Measurements from ENCODE around the gene CADM4. TPM values are rescaled to one million over a fixed set of nuclear protein-coding genes. Genes with fewer than 3 reads are reported as not detected.
"Not testable (repeated sequence)": the region's sequence is repeated elsewhere in the genome, so short reads cannot be mapped to it uniquely, and the experiment has no call there.

CADM4 gene
- total RNA-seq, 1 donor from 2014 or later: 7.1 TPM

DNA sequence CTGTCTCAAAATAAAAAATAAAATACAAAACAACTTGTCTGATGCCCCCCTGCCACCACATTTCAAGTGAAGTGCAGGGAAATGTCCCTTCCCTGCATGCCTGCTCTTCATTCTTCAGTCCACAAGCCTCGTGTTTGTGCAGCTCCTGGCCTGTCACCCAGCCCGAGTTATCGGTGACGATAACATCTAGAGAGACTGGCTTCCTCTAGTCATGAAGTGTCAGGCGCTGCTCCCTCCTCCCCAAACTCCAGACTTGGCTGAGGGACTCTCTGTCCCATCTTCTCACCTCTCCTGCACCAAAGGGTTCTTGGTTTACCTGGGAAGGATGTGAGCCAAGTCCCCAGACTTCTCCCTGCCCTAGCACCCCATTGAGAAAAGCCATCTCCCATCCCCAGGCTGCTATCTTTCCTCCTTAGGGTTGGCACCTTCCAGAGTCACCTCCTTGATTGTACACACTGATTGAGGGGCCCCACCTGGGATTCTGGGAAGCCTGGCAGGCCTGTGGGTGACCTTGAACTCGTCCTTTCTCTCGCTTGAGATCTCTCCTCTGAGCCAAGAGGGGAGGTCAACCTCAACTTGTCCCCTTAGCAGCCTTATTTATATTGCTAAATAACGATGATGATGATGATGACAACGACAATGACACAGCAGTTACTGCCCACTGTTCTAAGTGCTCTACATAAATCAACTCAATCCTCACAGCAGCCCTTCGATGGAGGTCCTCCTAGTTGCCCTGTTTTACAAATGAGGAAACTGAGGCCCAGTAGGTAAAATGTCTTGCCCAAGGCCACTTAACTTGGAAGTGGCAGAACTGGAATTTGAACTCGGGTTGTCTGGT is 43.4 kb upstream of the CADM4 start:
- TF ChIP-seq, protein P1, sequence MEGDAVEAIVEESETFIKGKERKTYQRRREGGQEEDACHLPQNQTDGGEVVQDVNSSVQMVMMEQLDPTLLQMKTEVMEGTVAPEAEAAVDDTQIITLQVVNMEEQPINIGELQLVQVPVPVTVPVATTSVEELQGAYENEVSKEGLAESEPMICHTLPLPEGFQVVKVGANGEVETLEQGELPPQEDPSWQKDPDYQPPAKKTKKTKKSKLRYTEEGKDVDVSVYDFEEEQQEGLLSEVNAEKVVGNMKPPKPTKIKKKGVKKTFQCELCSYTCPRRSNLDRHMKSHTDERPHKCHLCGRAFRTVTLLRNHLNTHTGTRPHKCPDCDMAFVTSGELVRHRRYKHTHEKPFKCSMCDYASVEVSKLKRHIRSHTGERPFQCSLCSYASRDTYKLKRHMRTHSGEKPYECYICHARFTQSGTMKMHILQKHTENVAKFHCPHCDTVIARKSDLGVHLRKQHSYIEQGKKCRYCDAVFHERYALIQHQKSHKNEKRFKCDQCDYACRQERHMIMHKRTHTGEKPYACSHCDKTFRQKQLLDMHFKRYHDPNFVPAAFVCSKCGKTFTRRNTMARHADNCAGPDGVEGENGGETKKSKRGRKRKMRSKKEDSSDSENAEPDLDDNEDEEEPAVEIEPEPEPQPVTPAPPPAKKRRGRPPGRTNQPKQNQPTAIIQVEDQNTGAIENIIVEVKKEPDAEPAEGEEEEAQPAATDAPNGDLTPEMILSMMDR (IDR thresholded peaks at IDR 0.05): no peak
- peaks cover 3% of the 10 kb centered on the region for H3K4me1 Mint-ChIP-seq (ENCODE audit: low read depth)
- no peak overlapping the region for H3K27ac Mint-ChIP-seq (ENCODE audit: unreplicated experiment)
- no peaks in the 10 kb centered on the region for H3K36me3 Mint-ChIP-seq (ENCODE audit: low read depth)
- no peak for DNase-seq (ENCODE audit: low spot score)
- H3K27me3 Mint-ChIP-seq (ENCODE audit: low read depth): no peaks in the 10 kb centered on the region
- H3K4me3 Mint-ChIP-seq (ENCODE audit: unreplicated experiment): no peak overlapping the region
- no peaks in the 10 kb centered on the region for H3K9me3 Mint-ChIP-seq (ENCODE audit: low read depth)

- not testable (repeated sequence) for H3K4me3 Mint-ChIP-seq (ENCODE audit: unreplicated experiment); H3K4me1 Mint-ChIP-seq (ENCODE audit: low read depth); H3K27ac Mint-ChIP-seq (ENCODE audit: unreplicated experiment); H3K9me3 Mint-ChIP-seq (ENCODE audit: low read depth); H3K36me3 Mint-ChIP-seq (ENCODE audit: low read depth); H3K27me3 Mint-ChIP-seq (ENCODE audit: low read depth); DNase-seq (ENCODE audit: low spot score)
Observed at GRCh38 chr19:43682269-43682668, 42.6 kb upstream of the CADM4 start.

GRCh38 chr19:43681821-43682220 is 42.2 kb upstream of the CADM4 start:
- Mint-ChIP-seq H3K4me1 (ENCODE audit: low read depth) (peaks cover 3% of the 10 kb centered on the region), H3K27ac (ENCODE audit: unreplicated experiment) (no peak overlapping the region), H3K36me3 (ENCODE audit: low read depth) (no peaks in the 10 kb centered on the region), H3K4me3 (ENCODE audit: unreplicated experiment) (no peak overlapping the region), H3K9me3 (ENCODE audit: low read depth) (no peaks in the 10 kb centered on the region), H3K27me3 (ENCODE audit: low read depth) (no peaks in the 10 kb centered on the region)
- TF ChIP-seq, protein P1 (IDR thresholded peaks at IDR 0.05): no peak
- no peak for DNase-seq (ENCODE audit: low spot score)

DNA sequence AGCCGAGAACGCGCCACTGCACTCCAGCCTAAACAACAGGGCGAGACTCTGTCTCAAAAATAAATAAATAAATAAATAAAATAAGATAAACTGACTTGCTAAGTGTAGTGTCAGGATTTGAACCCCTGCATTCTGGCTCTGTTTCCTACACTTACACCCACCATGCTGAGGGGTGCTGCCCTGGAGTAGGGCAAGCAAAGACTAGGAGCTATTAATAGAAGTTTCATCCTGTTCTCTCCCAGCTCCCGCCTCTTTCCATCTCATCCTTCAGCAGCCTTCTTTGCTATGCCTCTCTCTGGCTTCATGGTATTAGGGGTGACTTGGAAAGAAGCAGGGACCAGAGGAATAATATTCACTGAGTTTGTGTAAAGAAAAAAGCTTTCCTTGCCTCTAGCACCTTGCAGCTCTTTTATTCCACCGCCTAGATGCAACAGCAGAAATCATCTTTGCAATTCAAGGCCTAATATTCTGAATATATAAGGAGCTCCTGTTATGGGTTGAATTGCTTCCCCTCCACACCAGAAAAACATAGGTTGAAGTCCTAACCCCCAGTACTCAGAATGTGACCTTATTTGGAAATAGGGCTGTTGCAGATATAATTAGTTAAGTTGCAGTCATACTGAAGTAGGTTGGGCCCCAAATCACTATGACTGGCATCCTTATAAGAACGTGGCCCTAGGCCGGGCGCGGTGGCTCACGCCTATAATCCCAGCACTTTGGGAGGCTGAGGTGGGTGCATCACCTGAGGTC is 39.0 kb upstream of the CADM4 start:
- H3K27ac Mint-ChIP-seq (ENCODE audit: unreplicated experiment): no peak overlapping the region
- H3K27me3 Mint-ChIP-seq (ENCODE audit: low read depth): no peaks in the 10 kb centered on the region
- no peaks in the 10 kb centered on the region for H3K9me3 Mint-ChIP-seq (ENCODE audit: low read depth)
- H3K4me1 Mint-ChIP-seq (ENCODE audit: low read depth): peaks cover 3% of the 10 kb centered on the region
- H3K36me3 Mint-ChIP-seq (ENCODE audit: low read depth): no peaks in the 10 kb centered on the region
- H3K4me3 Mint-ChIP-seq (ENCODE audit: unreplicated experiment): no peak overlapping the region
- no peak for DNase-seq (ENCODE audit: low spot score)
- TF ChIP-seq, protein P1 (IDR thresholded peaks at IDR 0.05): no peak

GRCh38 chr19:43675906-43676305 is 36.3 kb upstream of the CADM4 start:
- H3K4me3 Mint-ChIP-seq (ENCODE audit: unreplicated experiment): no peak overlapping the region
- no peaks in the 10 kb centered on the region for H3K27me3 Mint-ChIP-seq (ENCODE audit: low read depth)
- no peak overlapping the region for H3K27ac Mint-ChIP-seq (ENCODE audit: unreplicated experiment)
- H3K9me3 Mint-ChIP-seq (ENCODE audit: low read depth): no peaks in the 10 kb centered on the region
- H3K4me1 Mint-ChIP-seq (ENCODE audit: low read depth): peaks cover 4% of the 10 kb centered on the region
- no peak for DNase-seq (ENCODE audit: low spot score)
- TF ChIP-seq, protein P1 (IDR thresholded peaks at IDR 0.05): no peak
- no peaks in the 10 kb centered on the region for H3K36me3 Mint-ChIP-seq (ENCODE audit: low read depth)

Measured in chondrocyte (in vitro differentiated cells).